GM10248 (cell line): Measurements from ENCODE around the gene SEC61G.

Experiments used
- CTCF ChIA-PET: fragments of 300-600 bp; sonication (Branson Sonifier 250); formaldehyde crosslinking; extraction: SDS; loops from one replicate; lab custom pipeline; 2021; ENCODE audit warnings: antibody characterized with exemption; lab: Yijun Ruan, JAX
- POLR2A ChIA-PET: fragments of 350-650 bp; sonication (Branson Sonifier 250); formaldehyde crosslinking; extraction: SDS; loops from one replicate; lab custom pipeline; 2020; ENCODE audit warnings: antibody characterized with exemption; lab: Yijun Ruan, JAX
- DNase-seq: peaks from one replicate; pipeline ENCODE4 v3.0.0; 2012; ENCODE audit errors: extremely low spot score
- TF ChIP-seq, protein P1 (sequence below): IDR thresholded peaks from 2 replicates; pipeline ENCODE4 v1.5.1; 2012; ENCODE audit warnings: mild to moderate bottlenecking, low read depth; ENCODE audit errors: extremely low read depth, missing control alignments, control extremely low read depth

The SEC61G gene

DNA sequence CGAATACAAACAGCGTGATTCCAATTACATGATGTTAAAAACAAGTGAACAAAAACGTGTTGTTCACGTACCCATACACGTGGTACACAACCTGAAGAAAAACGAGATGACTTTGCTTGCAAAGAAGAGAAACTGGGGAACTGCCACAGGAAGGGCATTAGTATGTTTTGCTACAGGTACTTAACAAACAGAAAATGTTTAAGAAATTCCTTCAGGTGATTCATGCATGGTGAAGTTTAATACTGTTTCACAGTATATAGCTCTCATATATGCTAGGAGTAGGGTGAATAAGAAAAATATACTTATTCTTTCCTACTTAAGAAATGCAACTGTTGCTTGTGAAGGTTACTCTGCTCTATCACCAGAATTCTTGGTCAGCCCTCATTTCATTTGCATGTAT lies 9.8 kb downstream of the SEC61G start:
- TF ChIP-seq, protein P1, sequence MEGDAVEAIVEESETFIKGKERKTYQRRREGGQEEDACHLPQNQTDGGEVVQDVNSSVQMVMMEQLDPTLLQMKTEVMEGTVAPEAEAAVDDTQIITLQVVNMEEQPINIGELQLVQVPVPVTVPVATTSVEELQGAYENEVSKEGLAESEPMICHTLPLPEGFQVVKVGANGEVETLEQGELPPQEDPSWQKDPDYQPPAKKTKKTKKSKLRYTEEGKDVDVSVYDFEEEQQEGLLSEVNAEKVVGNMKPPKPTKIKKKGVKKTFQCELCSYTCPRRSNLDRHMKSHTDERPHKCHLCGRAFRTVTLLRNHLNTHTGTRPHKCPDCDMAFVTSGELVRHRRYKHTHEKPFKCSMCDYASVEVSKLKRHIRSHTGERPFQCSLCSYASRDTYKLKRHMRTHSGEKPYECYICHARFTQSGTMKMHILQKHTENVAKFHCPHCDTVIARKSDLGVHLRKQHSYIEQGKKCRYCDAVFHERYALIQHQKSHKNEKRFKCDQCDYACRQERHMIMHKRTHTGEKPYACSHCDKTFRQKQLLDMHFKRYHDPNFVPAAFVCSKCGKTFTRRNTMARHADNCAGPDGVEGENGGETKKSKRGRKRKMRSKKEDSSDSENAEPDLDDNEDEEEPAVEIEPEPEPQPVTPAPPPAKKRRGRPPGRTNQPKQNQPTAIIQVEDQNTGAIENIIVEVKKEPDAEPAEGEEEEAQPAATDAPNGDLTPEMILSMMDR: no peak
- ChIA-PET POLR2A (no interaction called here), CTCF (interaction anchor here (0.9 kb wide), 1 partner anchor 505 kb away, joined by 4 read pairs; no protein-coding TSS in a partner anchor)
- no peak for DNase-seq

GRCh38 chr7:54747234-54747633 lies 11.8 kb downstream of the SEC61G start:
- DNase-seq: no peak
- CTCF ChIA-PET: no interaction called here
- TF ChIP-seq, protein P1: no peak
- POLR2A ChIA-PET: no interaction called here

- CTCF ChIA-PET: interaction anchor here (0.8 kb wide), 1 partner anchor 12 kb away, joined by 3 read pairs; no protein-coding TSS in a partner anchor
- POLR2A ChIA-PET: no interaction called here
Measured at GRCh38 chr7:54743580-54743979, 15.4 kb downstream of the SEC61G start.

DNA sequence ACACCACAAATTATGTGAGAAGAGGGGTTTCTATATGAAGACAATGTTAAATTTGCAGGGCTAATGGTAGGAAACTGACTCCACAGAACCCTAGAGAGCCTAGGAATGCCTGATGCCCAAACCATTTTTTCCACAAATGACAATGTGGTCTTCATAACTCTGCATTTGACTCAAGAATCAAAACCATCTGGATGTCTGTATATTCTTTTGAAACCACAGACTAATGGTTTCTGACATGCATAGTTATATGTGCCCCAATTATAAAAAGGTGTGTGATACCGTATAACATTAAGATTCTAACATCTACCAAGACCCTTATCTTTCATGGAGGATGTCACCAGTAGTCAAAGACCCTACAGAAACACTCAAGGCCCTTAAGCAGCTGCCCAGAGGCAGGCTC lies 20.3 kb downstream of the SEC61G start:
- TF ChIP-seq, protein P1: no peak
- ChIA-PET POLR2A (no interaction called here), CTCF (interaction anchor here (1.5 kb wide), 1 partner anchor 515 kb away, joined by 3 read pairs; no protein-coding TSS in a partner anchor)
- DNase-seq: no peak

More at GRCh38 chr7:54743580-54743979, 15.4 kb downstream of the SEC61G start:
- DNase-seq: no peak
- TF ChIP-seq, protein P1: no peak

DNA sequence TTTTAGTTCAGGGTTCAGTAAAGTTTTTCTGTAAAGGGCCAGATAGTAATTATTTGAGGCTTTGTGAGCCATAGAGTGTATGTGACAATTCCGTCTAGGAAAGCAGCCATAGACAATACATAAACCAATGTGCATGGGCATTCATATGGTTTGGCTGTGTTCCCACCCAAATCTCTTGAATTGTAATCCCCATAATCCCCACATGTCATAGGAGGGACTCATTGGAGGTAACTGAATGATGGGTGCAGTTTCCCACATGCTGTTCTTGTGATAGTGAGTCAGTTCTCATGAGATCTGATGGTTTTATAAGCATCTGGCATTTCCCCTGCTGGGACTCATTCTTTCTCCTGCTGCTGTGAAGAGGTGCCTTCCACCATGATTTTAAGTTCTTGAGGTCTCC lies 29.9 kb downstream of the SEC61G start:
- ChIA-PET POLR2A (no interaction called here), CTCF (no interaction called here)
- no peak for DNase-seq
- TF ChIP-seq, protein P1: no peak

DNA sequence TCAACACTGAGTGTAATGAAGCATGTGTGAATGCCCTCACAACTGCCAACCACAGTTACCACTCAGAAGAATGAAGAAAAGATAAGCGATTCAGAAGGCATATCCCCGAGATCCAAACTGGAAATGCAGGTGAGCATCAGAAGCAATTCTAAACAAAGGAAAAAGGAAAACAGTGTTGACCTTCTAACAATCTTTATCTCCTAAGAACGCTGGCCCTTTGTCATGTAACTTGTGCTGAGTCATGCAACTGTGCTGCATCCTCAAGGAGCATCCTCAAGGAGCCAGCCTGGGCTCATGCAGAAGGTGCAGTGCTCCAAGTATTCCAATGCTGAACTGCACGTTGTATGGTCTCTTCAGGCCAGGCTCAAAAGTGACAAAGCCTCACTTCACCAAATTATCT lies 30.6 kb downstream of the SEC61G start:
- CTCF ChIA-PET: no interaction called here
- no peak for DNase-seq
- POLR2A ChIA-PET: no interaction called here
- TF ChIP-seq, protein P1: no peak

- no peak for DNase-seq
- CTCF ChIA-PET: no interaction called here
- POLR2A ChIA-PET: no interaction called here
- TF ChIP-seq, protein P1: no peak
Measured at GRCh38 chr7:54725255-54725654, 33.8 kb downstream of the SEC61G start.
